GM23338 (cell line): ENCODE data around the gene SLC38A10. TPM values are rescaled to one million over a fixed set of nuclear protein-coding genes. Genes with fewer than 3 reads are reported as not detected.

Experiments used
- ATAC-seq: fragments of 200-7000 bp; cut with Tn5 transposase; 3 replicates; pipeline ENCODE4 v1.9.1; 2020
- DNase-seq: peaks from one replicate; pipeline ENCODE4 v3.0.0-alpha.2; 2015; ENCODE audit warnings: low spot score
- H2AFZ ChIP-seq: fragments of 200-600 bp; sonication (generic); 2 replicates; pipeline ENCODE4 v1.8.0; 2016; ENCODE audit warnings: antibody characterized with exemption, mild to moderate bottlenecking, moderate library complexity
- H3F3A ChIP-seq: fragments of 200-600 bp; sonication (generic); replicated peaks from 2 replicates; pipeline ENCODE4 v1.8.0; 2017; ENCODE audit warnings: antibody characterized with exemption, mixed run types, low read depth
- H3K27ac ChIP-seq: fragments of 200-600 bp; sonication (generic); 2 replicates; pipeline ENCODE4 v1.6.1; 2016; ENCODE audit warnings: low read depth
- H3K27me3 ChIP-seq: fragments of 200-600 bp; sonication (generic); 2 replicates; pipeline ENCODE4 v1.8.0; 2016; ENCODE audit warnings: mild to moderate bottlenecking, mixed run types, moderate library complexity; ENCODE audit not compliant: insufficient read depth
- H3K36me3 ChIP-seq: fragments of 200-600 bp; sonication (generic); 2 replicates; pipeline ENCODE4 v1.8.0; 2016; ENCODE audit warnings: mild to moderate bottlenecking; ENCODE audit not compliant: insufficient read depth
- H3K4me1 ChIP-seq: fragments of 200-600 bp; sonication (generic); 2 replicates; pipeline ENCODE4 v1.8.0; 2016; ENCODE audit warnings: mild to moderate bottlenecking, moderate library complexity; ENCODE audit not compliant: insufficient read depth
- H3K4me2 ChIP-seq: fragments of 200-600 bp; sonication (generic); 2 replicates; pipeline ENCODE4 v1.7.1; 2017; ENCODE audit warnings: mixed run types
- H3K4me3 ChIP-seq: fragments of 200-600 bp; sonication (generic); 2 replicates; pipeline ENCODE4 v1.6.1; 2016; ENCODE audit warnings: mixed run types
- H3K79me2 ChIP-seq: fragments of 200-600 bp; sonication (generic); replicated peaks from 2 replicates; pipeline ENCODE4 v1.8.0; 2017; ENCODE audit warnings: mild to moderate bottlenecking; ENCODE audit not compliant: insufficient read depth
- H3K9me2 ChIP-seq: fragments of 200-600 bp; sonication (generic); 2 replicates; pipeline ENCODE4 v1.8.0; 2017; ENCODE audit not compliant: insufficient read depth
- H4K20me1 ChIP-seq: fragments of 200-600 bp; sonication (generic); replicated peaks from 2 replicates; pipeline ENCODE4 v1.8.0; 2017; ENCODE audit warnings: mild to moderate bottlenecking; ENCODE audit not compliant: insufficient read depth
- H3K27ac Mint-ChIP-seq: 2 replicates; pipeline ENCODE4 v1.8.0; 2020; ENCODE audit warnings: inconsistent platforms, mild to moderate bottlenecking, moderate library complexity, mixed read lengths
- H3K27me3 Mint-ChIP-seq: 3 replicates; pipeline ENCODE4 v1.8.0; 2022; ENCODE audit warnings: low read depth, mild to moderate bottlenecking, moderate library complexity, mixed read lengths, inconsistent platforms; ENCODE audit not compliant: insufficient read depth, poor library complexity
- H3K36me3 Mint-ChIP-seq: 3 replicates; pipeline ENCODE4 v1.8.0; 2021; ENCODE audit warnings: low read depth, mild to moderate bottlenecking, inconsistent platforms, moderate library complexity, mixed read lengths
- H3K4me1 Mint-ChIP-seq: 3 replicates; pipeline ENCODE4 v1.8.0; 2020; ENCODE audit warnings: mild to moderate bottlenecking, inconsistent platforms, mixed read lengths
- H3K4me3 Mint-ChIP-seq: 3 replicates; pipeline ENCODE4 v1.8.0; 2021; ENCODE audit warnings: moderate library complexity, mild to moderate bottlenecking, inconsistent platforms, mixed read lengths
- H3K9me3 Mint-ChIP-seq: 3 replicates; pipeline ENCODE4 v1.8.0; 2020; ENCODE audit warnings: moderate library complexity, mild to moderate bottlenecking, inconsistent platforms, mixed read lengths
- CREB1 ChIP-seq: fragments of 250-450 bp; sonication (Bioruptor Pico); IDR thresholded peaks from 2 replicates; pipeline ENCODE4 v1.5.0; 2020; ENCODE audit warnings: low read depth, mild to moderate bottlenecking, moderate library complexity
- EZH2phosphoT487 ChIP-seq: fragments of 200-600 bp; sonication (generic); IDR thresholded peaks from one replicate; pipeline ENCODE4 v1.8.1; 2018; ENCODE audit warnings: antibody characterized with exemption; ENCODE audit not compliant: unreplicated experiment
- JUNB ChIP-seq: IDR thresholded peaks from one replicate; pipeline ENCODE4 v1.6.1; 2016; ENCODE audit warnings: antibody characterized with exemption; ENCODE audit not compliant: unreplicated experiment
- NANOG ChIP-seq: IDR thresholded peaks from 2 replicates; pipeline ENCODE4 v1.6.1; 2016; ENCODE audit warnings: antibody characterized with exemption, borderline replicate concordance
- POLR2AphosphoS5 ChIP-seq: IDR thresholded peaks from 2 replicates; pipeline ENCODE4 v1.6.1; 2016; ENCODE audit warnings: antibody characterized with exemption, low read depth
- REST ChIP-seq: IDR thresholded peaks from one replicate; pipeline ENCODE4 v1.6.1; 2018; ENCODE audit warnings: antibody characterized with exemption; ENCODE audit not compliant: unreplicated experiment
- STAT1 ChIP-seq: IDR thresholded peaks from one replicate; pipeline ENCODE4 v1.6.1; 2016; ENCODE audit warnings: antibody characterized with exemption; ENCODE audit not compliant: unreplicated experiment
- ZNF114 ChIP-seq: fragments of 250-450 bp; sonication (Bioruptor Pico); IDR thresholded peaks from 2 replicates; pipeline ENCODE4 v1.5.0; 2020; ENCODE audit warnings: mild to moderate bottlenecking, moderate library complexity
- ZNF331 ChIP-seq: fragments of 250-450 bp; sonication (Bioruptor Pico); IDR thresholded peaks from 2 replicates; pipeline ENCODE4 v1.5.0; 2020; ENCODE audit warnings: low read depth, mild to moderate bottlenecking, moderate library complexity
- ZNF462 ChIP-seq: fragments of 250-450 bp; sonication (Bioruptor Pico); IDR thresholded peaks from 2 replicates; pipeline ENCODE4 v1.5.0; 2020; ENCODE audit warnings: mild to moderate bottlenecking, moderate library complexity
- polyA plus RNA-seq: library from polyadenylated mRNA; unstranded; fragments of >200 nt; fragmentation: Nextera tagmentation; extraction: Ambion mirVana; gene quantifications from 2 replicates; pipeline ENCODE4 v1.2.1, GENCODE V29; 2016
- total RNA-seq: library from RNA; depleted of rRNA; stranded (reverse); fragments of >200 nt; shearing (Covaris generic); gene quantifications from 2 replicates; pipeline ENCODE4 v1.2.3, GENCODE V29; 2014
- TF ChIP-seq, protein P1 (sequence below): IDR thresholded peaks from 2 replicates; pipeline ENCODE4 v1.6.1; 2016; ENCODE audit warnings: antibody characterized with exemption

SLC38A10 gene
- total and polyA plus RNA-seq, 2 experiments from 2014 or later = 17.1 to 55.8 TPM

GRCh38 chr17:81198826-81199481 lies 96.2 kb downstream of the SLC38A10 start:
- no peaks in the 10 kb centered on the region for H3K79me2 ChIP-seq
- TF ChIP-seq CREB1 (CRISPR knock-in tag) = no peak
- TF ChIP-seq, protein P1, sequence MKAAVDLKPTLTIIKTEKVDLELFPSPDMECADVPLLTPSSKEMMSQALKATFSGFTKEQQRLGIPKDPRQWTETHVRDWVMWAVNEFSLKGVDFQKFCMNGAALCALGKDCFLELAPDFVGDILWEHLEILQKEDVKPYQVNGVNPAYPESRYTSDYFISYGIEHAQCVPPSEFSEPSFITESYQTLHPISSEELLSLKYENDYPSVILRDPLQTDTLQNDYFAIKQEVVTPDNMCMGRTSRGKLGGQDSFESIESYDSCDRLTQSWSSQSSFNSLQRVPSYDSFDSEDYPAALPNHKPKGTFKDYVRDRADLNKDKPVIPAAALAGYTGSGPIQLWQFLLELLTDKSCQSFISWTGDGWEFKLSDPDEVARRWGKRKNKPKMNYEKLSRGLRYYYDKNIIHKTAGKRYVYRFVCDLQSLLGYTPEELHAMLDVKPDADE = no peak
- TF ChIP-seq REST = no peak
- TF ChIP-seq STAT1 = no peak
- TF ChIP-seq ZNF114 (CRISPR knock-in tag) = no peak
- no peak for TF ChIP-seq NANOG
- TF ChIP-seq ZNF331 (CRISPR knock-in tag) = no peak
- TF ChIP-seq POLR2AphosphoS5 = no peak
- TF ChIP-seq EZH2phosphoT487 = no peak
- TF ChIP-seq ZNF462 = no peak
- no peak for TF ChIP-seq JUNB
- no peaks in the 10 kb centered on the region for H3K27me3 ChIP-seq
- no peak overlapping the region for H2AFZ ChIP-seq
- H3K4me1 Mint-ChIP-seq = no peaks in the 10 kb centered on the region
- peaks cover 4% of the 10 kb centered on the region for H3K27me3 Mint-ChIP-seq
- H4K20me1 ChIP-seq = no peaks in the 10 kb centered on the region
- no peaks in the 10 kb centered on the region for H3K9me2 ChIP-seq
- no peak overlapping the region for H3K27ac ChIP-seq
- no peak overlapping the region for H3K27ac Mint-ChIP-seq
- DNase-seq = no peak
- H3K36me3 Mint-ChIP-seq = peaks cover 12% of the 10 kb centered on the region; the same call in 2 of the 3 replicates
- ATAC-seq = no peak
- H3K4me3 Mint-ChIP-seq = no peak overlapping the region
- H3K4me1 ChIP-seq = no peaks in the 10 kb centered on the region
- H3K4me3 ChIP-seq = no peak overlapping the region
- no peaks in the 10 kb centered on the region for H3K9me3 Mint-ChIP-seq
- no peaks in the 10 kb centered on the region; the same call in 1 of the 2 replicates for H3K36me3 ChIP-seq
- no peaks in the 10 kb centered on the region for H3F3A ChIP-seq
- no peak overlapping the region for H3K4me2 ChIP-seq
